OCI-LY3 (cell line): ENCODE results near the gene CDPF1.

ENCODE experiments used
- EZH2phosphoT487 ChIP-seq: fragments of 200-600 bp; shearing (Covaris generic); IDR thresholded peaks from 2 replicates; pipeline ENCODE4 v1.6.1; 2018; ENCODE audit warnings: antibody characterized with exemption, mixed run types, low read depth
- TF ChIP-seq, protein P1 (sequence below): fragments of 200-600, 300-600 bp; sonication (generic); IDR thresholded peaks from 2 replicates; pipeline ENCODE4 v1.5.1; 2014; ENCODE audit warnings: antibody characterized with exemption, low read length, low read depth

DNA sequence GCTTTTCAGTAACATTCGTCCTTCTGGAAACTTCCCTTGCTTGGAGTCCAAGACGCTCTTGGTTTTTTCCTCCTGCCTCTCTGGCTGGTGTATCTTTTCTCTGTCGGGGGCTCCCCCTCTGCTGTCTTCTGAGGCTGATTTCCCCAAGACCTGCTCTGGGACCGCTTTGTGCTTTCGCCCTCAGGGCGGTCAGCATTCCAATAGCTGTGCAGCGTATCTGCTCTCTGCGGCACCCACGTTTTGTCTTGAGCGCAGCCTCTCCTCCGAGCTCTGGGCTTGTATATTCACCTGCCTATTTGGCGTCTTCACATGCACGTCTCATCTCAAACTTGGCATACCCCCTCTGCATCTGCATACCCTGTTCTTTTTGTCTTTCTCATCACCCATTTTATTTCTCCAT lies 49.0 kb upstream of the CDPF1 start:
- TF ChIP-seq, protein P1, sequence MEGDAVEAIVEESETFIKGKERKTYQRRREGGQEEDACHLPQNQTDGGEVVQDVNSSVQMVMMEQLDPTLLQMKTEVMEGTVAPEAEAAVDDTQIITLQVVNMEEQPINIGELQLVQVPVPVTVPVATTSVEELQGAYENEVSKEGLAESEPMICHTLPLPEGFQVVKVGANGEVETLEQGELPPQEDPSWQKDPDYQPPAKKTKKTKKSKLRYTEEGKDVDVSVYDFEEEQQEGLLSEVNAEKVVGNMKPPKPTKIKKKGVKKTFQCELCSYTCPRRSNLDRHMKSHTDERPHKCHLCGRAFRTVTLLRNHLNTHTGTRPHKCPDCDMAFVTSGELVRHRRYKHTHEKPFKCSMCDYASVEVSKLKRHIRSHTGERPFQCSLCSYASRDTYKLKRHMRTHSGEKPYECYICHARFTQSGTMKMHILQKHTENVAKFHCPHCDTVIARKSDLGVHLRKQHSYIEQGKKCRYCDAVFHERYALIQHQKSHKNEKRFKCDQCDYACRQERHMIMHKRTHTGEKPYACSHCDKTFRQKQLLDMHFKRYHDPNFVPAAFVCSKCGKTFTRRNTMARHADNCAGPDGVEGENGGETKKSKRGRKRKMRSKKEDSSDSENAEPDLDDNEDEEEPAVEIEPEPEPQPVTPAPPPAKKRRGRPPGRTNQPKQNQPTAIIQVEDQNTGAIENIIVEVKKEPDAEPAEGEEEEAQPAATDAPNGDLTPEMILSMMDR: no peak
- TF ChIP-seq EZH2phosphoT487: no peak
